Cerebellar nuclear complex (tissue), 1 donor: ENCODE measurements around the gene TNFAIP8.

Experiments
- DNase-seq, 2 experiments: peaks; one replicate each; lab custom pipeline; 2025; lab: John Stamatoyannopoulos, UW

The TNFAIP8 gene

GRCh38 chr5:119370486-119370885 is 14.7 kb downstream of the TNFAIP8 start:
- DNase-seq: no peak

DNA sequence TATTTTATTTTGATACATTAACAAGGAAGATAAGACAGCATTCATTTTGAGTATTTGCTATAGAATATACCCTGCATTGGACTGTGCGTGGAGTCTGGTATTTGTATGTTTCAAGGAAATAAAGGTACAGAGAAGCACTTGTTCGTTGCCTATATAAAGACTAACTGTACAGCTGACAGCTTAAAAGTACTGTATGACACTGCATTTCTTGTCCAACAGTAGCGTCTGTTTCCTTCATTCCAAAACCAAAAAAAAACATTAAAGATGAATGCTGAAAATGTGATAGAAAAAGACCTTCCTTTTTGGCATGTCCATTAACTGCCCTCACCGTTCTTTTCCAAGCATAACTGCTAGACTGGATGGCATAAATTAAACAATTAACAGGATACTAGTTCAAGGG is 15.3 kb downstream of the TNFAIP8 start:
- no peak for DNase-seq

GRCh38 chr5:119373449-119373858 is 17.6 kb downstream of the TNFAIP8 start:
- DNase-seq: no peak

- DNase-seq: no peak
Observed at GRCh38 chr5:119374901-119375300, 19.1 kb downstream of the TNFAIP8 start.

DNA sequence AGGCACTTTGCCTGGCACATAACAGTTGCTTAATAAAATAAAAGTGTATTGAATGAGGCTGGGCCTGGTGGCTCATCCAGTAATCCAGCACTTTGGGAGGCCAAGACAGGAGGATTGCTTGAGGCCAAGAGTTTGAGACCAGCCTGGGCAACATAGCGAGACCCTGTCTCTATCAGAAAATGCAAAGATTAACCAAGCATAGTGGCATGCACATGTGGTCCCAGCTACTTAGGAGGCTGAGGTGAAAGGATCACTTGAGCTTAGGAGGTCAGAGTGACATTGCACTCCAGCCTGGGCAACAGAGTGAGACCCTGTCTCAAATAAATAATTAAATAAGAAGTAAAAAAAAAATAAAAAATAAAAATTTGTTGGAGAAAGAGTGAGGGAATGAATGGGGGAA is 21.2 kb downstream of the TNFAIP8 start:
- DNase-seq: no peak

DNA sequence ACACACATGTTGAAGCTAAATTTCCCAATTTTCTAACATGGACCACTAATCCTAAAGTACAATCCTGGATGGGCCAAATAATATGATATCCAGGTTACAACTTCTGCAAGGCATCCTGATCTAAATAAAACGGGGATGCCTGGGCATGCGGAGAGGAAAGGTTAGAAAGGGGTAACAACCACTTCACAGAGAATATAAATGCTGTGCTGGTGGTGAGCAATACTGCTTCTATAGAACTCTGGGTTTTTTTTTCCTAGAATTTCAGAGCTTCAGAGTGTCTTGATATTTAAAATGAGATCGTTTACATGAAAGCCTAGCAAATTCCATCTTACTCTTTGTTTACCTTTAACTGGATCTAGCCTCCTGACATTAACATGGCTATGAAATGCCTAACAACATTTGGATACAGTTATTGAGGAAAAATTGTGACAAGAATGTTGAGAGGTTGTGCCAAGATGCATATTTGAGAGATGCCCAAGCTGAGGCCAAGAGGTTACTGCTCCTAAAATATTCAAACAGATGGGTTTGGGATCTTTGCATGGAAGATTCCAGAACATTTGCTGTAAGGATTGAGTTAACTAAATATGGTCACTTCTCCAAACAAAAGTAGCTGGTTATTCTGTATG is 22.4 kb downstream of the TNFAIP8 start:
- no peak for DNase-seq

DNA sequence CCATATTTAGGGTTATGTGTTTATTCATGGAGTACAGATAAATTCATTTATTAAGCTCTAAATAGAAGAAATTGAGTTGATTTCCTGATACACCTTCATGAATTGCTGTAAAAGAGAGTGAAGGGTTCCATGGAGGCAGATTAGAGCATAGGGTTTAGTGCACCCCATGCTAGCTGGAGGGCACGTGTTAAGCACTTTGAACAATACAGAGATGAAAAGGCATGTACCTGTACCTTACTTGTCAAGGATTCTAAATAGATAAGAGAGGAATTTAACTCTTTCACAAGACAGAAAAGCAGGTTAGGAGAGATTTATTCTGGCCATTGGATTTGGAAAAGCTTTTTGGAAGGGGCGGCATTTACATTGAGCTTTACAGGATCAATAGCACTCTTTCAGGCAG is 23.3 kb downstream of the TNFAIP8 start:
- no peak for DNase-seq

GRCh38 chr5:119379942-119380547 is 24.2 kb downstream of the TNFAIP8 start:
- DNase-seq: no peak

GRCh38 chr5:119382169-119382568 is 26.4 kb downstream of the TNFAIP8 start:
- no peak for DNase-seq

GRCh38 chr5:119383008-119383407 is 27.2 kb downstream of the TNFAIP8 start:
- DNase-seq: no peak

DNA sequence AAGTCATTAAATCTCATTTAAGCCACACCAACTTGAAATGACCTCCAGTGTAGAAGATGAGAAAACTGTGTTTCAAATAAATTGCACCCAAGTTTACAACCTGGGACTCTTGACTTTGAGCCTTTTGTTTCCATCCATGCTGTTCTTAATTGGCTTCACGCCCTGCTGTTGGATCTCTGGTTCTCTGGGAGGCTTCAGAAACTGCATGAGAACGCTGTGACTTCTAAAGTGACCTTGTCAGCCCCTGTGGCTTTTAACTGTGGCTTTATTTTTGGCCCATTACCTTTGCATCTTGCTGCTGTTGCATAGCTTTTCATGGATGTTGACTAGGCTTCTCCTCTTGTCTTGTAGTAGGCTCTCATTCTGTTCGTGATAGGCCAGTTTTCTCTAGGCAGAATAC is 29.3 kb downstream of the TNFAIP8 start:
- no peak for DNase-seq

DNA sequence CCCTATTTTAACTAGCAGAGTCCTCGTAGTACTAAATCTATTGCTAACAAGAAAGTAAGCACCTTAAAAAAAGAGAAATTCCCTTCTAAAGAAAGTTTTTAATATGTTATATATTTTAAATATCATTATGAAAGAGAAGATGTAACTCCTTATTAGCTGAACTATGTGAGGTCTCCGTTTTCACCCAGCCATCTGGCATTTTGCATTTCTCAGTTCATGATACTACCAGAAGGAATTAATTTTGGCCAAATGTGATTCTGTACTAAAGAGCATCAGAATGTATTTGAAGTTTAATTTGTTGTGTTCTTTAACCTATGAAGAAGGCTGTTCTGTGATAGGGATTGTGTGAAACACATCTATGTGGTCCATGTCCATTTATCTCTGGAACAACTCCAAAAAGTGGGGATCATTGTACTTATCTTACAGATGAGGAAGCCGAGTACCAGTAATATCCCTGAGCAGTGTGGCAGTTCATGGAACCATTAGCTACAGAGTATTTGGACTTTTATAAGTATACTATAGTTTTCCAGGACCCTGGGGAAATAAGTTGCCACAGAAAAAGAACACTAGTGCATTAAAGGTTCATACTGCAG is 29.8 kb downstream of the TNFAIP8 start:
- no peak for DNase-seq

DNA sequence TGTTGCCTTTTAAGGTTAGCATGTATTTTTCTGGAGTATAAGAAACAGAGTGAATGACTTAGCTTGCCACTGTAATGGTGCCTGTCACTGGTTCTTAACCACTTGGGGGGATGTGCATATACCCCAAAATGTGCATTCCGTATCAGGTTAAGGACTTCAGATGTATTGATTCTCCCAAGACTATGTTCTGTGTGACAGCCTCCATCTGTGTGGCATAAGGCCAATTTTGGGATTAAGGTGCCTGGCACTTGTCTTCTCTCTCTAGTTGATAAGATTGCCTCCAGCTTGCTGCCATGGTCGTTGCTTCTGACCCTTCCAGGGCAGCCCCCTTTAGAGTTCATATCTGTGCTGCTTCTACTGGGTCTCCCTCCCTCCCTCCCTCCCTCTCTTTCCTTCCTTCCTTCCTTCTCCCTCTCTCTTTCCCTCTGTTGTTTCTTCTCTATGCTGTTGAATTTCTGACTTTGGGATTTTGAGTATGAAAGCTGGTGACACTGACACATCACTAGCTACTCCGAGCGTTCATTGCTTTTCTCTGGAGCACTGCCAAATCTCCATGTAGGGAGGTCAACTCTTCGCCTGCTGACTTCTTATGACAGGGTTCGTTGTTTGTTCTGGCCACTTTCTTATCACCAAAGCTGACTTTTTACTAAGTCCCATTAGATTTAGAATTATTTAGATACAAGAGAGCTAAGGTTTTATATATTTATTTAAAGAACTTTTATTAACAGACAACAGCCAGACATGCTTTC is 31.0 kb downstream of the TNFAIP8 start:
- DNase-seq: no peak

DNA sequence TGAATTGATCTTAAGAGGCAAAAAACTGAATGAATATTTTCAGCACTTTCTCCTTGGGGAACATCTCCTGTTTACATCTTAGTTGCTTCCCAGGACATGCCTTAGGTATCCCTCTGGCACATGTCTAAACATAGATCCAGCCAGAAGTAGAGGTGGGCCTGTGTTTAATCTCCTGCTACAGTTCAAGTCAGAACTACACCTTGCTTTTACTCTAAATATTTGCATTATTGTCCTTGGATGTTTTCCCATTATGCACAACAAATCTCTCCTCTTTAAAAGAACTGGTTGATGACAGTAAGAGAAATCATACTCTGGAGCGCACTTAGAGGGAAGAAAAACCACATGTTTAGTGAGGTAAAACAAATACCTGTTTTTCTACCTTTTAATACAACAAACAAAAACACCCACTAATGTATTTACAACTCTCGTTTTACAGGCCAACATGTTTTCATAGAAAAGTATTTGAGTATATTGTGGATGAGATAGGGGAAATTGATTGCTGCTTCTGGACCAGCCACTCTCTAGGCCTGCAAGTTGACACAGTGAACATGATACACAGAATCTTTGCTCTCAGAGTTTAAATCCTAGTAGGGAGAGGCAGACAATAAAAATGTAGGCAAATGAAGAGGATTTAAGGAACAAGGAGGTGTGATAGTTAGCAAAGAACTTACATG is 32.3 kb downstream of the TNFAIP8 start:
- no peak for DNase-seq

GRCh38 chr5:119388619-119389190 is 32.9 kb downstream of the TNFAIP8 start:
- DNase-seq: no peak

- no peak for DNase-seq
Observed at GRCh38 chr5:119389288-119390030, 33.6 kb downstream of the TNFAIP8 start.

GRCh38 chr5:119390404-119390803 is 34.6 kb downstream of the TNFAIP8 start:
- DNase-seq: no peak

DNA sequence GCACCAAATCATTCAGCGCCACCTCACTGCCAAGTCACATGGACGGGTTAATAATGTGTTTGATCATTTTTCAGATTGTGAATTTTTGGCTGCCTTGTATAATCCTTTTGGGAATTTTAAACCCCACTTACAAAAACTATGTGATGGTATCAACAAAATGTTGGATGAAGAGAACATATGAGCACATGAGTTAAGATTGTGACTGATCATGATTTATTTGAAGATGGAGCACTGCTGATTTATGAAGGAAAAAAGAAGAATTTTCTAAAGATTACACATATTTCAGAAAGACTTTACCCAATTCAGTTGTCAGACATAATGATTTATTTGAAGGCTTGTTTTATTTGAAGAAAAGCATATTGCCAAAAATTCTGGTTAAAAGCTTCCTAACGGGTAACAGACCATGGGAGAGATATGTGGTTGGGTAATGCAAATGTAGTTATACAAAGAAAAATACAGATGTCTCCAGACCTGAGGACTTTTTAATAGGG is 37.4 kb downstream of the TNFAIP8 start:
- DNase-seq: no peak

DNA sequence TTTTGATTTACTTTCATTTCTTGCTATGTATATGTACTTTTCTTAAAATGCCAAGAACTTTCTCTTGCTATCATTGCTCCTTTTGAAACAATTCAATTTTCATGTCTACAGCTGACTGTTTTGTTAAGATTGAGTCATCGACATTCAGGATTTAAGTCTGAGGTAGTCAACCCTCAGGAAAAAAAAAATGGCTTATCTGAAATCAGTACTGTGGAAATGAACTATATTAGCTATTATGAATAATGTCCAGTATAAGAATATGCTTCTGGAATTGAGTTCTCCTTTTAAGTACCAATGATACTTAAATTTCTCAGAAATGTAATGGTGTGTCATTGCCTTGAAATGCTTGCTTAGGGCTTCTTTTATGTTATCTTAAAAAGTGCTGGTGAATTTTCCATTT is 37.9 kb downstream of the TNFAIP8 start:
- no peak for DNase-seq

- no peak for DNase-seq
Observed at GRCh38 chr5:119395080-119395836, 39.4 kb downstream of the TNFAIP8 start.
